Stimulated activated CD8-positive, alpha-beta memory T cell treated with anti-CD3 and anti-CD28 coated beads, Interleukin-15, amount 100 ng/mL, for 4 hours (primary cell): ENCODE measurements around the gene CC2D2B.
"Not testable (repeated sequence)": the region's sequence is repeated elsewhere in the genome, so short reads cannot be mapped to it uniquely, and the experiment has no call there.

Experiments
- DNase-seq, 2 donors: peaks; one replicate each; pipeline ENCODE4 v3.0.0-alpha.2; 2020; ENCODE audit warnings: low read depth in 2 of 2

Gene CC2D2B

GRCh38 chr10:96017191-96017687 lies 109.5 kb downstream of the CC2D2B start:
- no peak for DNase-seq

DNA sequence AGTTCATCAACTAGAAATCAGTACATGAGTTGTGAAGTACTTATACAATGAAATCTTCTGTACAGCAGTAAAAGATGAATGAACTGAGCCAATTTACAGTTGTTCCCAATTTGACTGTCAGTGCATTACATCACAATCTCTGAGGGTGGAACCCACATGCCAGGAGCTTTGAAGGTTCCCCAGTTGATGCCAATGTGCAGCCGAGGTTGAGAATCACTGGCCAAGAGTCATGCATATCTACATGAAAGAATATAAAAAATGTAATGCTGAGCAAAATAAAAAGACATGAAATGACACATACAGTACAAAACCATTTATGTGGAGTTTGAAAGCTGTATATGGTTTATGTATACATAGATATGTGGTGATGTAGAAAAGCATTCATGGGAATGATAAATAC lies 113.6 kb downstream of the CC2D2B start:
- no peak for DNase-seq

GRCh38 chr10:96022739-96023138 lies 115.0 kb downstream of the CC2D2B start:
- no peak for DNase-seq

DNA sequence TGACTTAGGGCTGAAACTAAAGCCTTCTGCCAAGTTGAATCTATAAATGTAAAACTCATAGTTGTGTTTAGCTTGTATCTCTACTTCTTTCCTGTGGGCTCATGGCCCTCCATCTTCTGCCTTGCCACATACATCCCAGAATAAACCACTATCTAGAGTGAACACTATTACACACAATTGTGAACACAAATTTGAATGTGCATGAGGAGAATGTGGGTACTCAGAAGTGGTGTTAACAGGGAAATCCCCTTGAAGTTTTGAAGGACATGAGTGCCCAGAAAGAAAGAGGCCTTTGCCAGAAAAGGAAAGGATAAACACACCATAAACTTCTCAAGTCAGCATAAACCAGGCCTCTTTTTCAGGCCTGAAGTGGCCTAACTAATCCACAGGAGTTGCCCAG lies 115.4 kb downstream of the CC2D2B start:
- no peak for DNase-seq

DNA sequence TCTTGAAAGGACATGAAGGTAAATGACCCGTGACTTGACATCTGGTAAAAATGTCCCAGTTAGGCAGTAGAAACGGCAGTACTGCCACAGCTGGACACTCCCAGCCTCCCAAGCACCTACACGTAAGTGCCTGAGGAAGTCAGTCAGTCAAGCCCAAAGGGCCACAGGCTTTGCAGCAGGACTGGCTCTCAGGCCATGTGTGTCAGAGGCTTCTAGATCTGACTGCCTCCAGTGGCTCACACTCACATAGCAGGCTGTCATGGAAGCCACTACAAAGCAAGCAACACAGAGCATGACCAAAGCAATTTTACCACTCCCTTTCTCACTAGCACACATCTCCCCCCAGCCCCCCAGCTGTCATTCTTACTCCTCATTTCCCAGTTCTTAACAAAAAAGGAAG lies 117.8 kb downstream of the CC2D2B start:
- DNase-seq = no peak

DNA sequence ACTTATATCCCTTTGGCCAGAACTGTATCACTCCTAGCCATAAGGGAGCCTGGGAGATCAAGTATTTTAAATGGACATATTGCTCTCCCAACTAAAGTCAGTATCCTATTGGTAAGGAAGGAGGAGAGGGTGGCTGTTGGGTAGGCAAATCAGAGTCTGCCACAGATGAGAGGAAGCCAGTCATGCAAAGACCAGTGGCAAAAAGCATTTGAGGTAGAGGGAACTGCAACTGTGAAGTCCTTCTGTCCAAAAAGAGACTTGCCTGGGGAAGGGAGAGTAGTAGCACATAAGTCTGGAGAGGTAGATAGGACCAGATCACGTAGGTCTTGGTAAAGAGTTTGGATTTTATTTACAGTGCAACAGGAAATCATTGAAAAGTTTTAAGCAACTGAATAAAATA lies 126.8 kb downstream of the CC2D2B start:
- DNase-seq = no peak

DNA sequence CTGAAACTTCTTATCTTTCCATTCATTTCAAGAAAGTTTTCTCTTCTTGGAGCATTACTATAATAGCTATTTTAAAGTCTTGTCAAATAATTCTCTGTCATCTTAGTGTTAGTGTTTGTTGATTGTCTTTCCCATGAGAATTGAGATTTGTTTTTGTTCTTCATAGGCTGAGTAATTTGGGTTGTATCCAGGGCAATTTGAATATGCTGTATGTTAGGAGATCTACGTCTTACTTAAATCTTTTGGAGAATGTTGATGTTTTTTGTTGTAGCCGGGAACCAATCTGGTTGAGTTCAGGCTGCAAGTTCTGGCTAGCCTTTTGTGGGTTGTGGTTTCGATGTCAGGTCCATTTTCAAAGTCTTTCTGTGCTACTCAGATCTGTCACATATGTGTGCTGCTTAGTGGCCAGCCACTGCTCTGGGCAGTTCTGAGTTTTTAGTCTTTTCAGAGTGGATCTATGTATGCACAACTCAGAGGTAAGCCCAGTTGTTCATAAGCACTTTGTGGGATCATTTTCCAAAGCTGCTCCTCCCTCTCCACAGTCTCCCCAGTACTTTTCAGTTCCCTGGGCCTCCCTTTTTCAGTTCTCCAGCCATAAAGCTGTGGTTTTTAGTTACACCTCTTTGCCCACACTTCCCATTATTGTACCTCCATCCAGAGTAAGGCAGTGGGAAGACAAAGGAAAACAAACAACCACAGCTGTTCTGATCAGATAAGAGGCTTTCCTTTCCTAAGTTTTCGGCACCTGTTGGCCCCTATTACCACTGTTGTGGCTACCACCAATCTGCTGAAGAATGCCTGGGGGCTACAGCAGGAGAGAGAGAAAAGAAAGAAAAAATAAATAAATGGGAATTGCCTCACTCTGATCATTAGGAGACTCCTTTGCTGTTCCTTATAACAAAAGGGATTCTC lies 131.0 kb downstream of the CC2D2B start:
- DNase-seq = no peak

- no peak for DNase-seq
Observed at GRCh38 chr10:96041146-96041545, 133.4 kb downstream of the CC2D2B start.

- DNase-seq = peak; percentile 60 to 70
Observed at GRCh38 chr10:96043033-96043892, 135.5 kb downstream of the CC2D2B start, which contains the start of gene CCNJ. Gene CCNJ, plus strand, starts transcription at chr10:96043583. Its CDS starts 811 bp downstream, at chr10:96044394.

GRCh38 chr10:96043893-96044715 lies 136.3 kb downstream of the CC2D2B start:
- peak; percentile 17 to 19 for DNase-seq

- no peak for DNase-seq
Observed at GRCh38 chr10:96044736-96045135, 137.0 kb downstream of the CC2D2B start.

DNA sequence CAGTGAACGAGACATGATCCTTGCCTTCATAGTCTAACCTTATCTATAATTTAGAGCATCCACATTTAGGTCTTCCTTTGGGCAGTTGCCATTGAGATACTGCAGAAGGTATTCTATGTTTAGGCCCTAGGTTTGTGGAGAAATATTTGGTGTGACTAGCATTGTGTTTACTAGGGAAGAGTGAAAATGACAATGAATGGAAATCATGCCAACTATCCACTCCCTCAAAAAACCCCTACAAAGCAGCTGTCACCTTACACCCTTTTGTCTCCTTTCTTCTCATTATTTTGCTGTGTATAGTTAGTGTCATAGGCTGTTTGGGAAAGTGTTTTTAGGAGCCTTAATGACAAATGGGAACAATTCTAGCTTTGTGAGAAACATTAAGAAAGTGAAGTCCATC lies 138.8 kb downstream of the CC2D2B start:
- DNase-seq = no peak

GRCh38 chr10:96047004-96047649 lies 139.4 kb downstream of the CC2D2B start:
- no peak for DNase-seq

GRCh38 chr10:96047925-96048324 lies 140.2 kb downstream of the CC2D2B start:
- DNase-seq = not testable (repeated sequence)

- no peak for DNase-seq
Observed at GRCh38 chr10:96049340-96049739, 141.6 kb downstream of the CC2D2B start.

DNA sequence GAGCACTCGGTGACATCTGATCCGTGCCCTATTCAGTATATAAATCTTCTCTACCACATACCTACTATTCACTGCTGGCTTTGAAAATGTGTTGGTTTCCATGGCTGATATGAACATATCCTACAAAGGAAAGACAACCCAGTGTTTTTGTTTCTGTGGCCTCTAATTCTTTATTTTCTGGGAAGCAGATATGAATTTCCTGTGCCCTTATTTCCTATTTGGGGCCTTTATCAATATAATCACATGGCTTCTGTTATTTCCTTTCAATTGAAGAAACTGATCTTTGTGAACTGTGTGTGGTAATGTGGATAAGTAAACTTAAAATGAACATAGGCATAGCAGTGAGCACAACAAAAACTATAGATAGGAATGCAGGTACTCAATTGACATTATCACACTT lies 146.2 kb downstream of the CC2D2B start:
- DNase-seq = no peak

GRCh38 chr10:96056787-96057186 lies 149.0 kb downstream of the CC2D2B start:
- no peak for DNase-seq

DNA sequence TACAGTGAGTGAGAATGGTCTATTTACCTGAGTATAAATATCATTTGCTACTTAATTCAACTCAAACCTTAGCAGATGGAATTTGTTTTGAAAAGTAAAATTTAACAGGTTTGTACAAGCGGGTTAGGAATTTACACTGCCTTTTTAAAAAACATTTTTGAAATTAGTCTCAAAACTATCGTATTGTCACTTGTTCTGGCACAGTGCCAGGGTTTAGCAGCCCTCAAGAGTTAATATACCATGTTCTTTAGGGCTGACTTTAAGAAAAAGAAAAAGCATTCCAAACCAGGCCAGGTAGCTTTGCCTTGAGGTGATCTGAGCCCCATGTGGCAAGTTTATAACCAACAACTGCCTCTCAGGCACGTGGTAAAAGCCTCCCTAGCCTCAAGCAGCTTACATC lies 153.5 kb downstream of the CC2D2B start:
- DNase-seq = no peak

GRCh38 chr10:96072674-96073073 lies 164.9 kb downstream of the CC2D2B start:
- no peak for DNase-seq

DNA sequence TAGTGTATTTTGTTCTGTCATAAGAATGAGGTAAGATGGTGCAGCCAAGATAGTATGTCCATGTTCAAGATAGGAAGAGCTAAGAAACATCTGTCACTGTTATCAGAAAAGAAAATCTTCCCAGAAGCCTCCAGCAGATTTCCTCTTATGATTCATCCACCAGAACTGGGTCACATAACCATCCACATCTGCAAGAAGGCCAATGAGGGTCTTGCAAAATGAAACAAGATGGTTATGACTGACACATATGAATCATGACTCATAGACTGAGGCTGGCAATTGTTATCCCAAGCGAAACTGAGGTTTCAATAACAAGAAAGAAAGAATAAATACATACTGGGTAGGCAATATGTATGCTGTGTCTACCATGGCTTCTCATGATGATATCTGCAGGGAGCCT lies 165.9 kb downstream of the CC2D2B start:
- no peak for DNase-seq

- no peak for DNase-seq
Observed at GRCh38 chr10:96074776-96075175, 167.0 kb downstream of the CC2D2B start.
